Measurements from ENCODE around the gene FAM181B. TPM values are rescaled to one million over a fixed set of nuclear protein-coding genes. Genes with fewer than 3 reads are reported as not detected.
A peak's percentile ranks its signal among the peaks of the same experiment; 100 is the strongest.

Gene FAM181B
- total RNA-seq, 1 experiment from 2014 or later = 0.44 TPM

- Histone ChIP-seq H3K14ac (ENCODE audit: insufficient read depth, low read length) (no peak overlapping the region), H3K4me1 (ENCODE audit: insufficient read depth, low read length) (no peaks in the 10 kb centered on the region), H2BK120ac (ENCODE audit: low read depth, low read length, poor library complexity, severe bottlenecking) (no peak overlapping the region), H2BK12ac (ENCODE audit: insufficient read length, low read depth, low read length) (no peak overlapping the region), H4K8ac (replicated peaks; ENCODE audit: insufficient read length, low read depth, low read length) (no peak overlapping the region), H3K27ac (ENCODE audit: insufficient read length, low read depth, low read length) (no peak overlapping the region), H2BK5ac (ENCODE audit: insufficient read length, low read length) (no peak overlapping the region), H3K9ac (ENCODE audit: extremely low read depth, insufficient read length, low read length) (no peak overlapping the region), H2AFZ (ENCODE audit: low read length) (no peak overlapping the region), H3K4ac (ENCODE audit: low read depth, low read length) (no peak overlapping the region), H3K23ac (ENCODE audit: insufficient read length, low read depth, low read length) (no peak overlapping the region), H4K91ac (ENCODE audit: insufficient read length, low read depth, low read length) (no peak overlapping the region), H2AK5ac (ENCODE audit: insufficient read length, low read length) (no peak overlapping the region), H3K27me3 (ENCODE audit: insufficient read depth, low read length) (no peaks in the 10 kb centered on the region), H3K18ac (ENCODE audit: insufficient read length, low read depth, low read length) (no peak overlapping the region), H3T11ph (ENCODE audit: low read length) (no peak overlapping the region), H3K56ac (ENCODE audit: insufficient read length, low read depth, low read length) (no peak overlapping the region), H3K23me2 (ENCODE audit: insufficient read length, low read depth, low read length, poor library complexity, severe bottlenecking) (no peaks in the 10 kb centered on the region), H3K4me2 (ENCODE audit: insufficient read depth, insufficient read length, low read length) (no peak overlapping the region), H4K20me1 (ENCODE audit: control insufficient read depth, insufficient read depth, insufficient read length) (no peaks in the 10 kb centered on the region), H4K5ac (ENCODE audit: insufficient read length, low read depth, low read length) (no peak overlapping the region), H2BK15ac (ENCODE audit: low read depth, low read length) (no peak overlapping the region), H3K9me3 (ENCODE audit: control insufficient read depth, low read depth, low read length) (no peaks in the 10 kb centered on the region), H2BK20ac (ENCODE audit: low read depth, low read length, poor library complexity, severe bottlenecking) (no peak overlapping the region), H3K79me2 (ENCODE audit: insufficient read depth, low read length) (no peaks in the 10 kb centered on the region), H3K79me1 (ENCODE audit: insufficient read depth, low read depth, low read length, poor library complexity, severe bottlenecking) (no peaks in the 10 kb centered on the region)
- peak; percentile 89 for TF ChIP-seq CTCF (conservative IDR thresholded peaks at IDR 0.05)
- H3K4me1 Mint-ChIP-seq = peaks cover 7 to 8% of the 10 kb centered on the region in 2 experiments
- no peak overlapping the region for H3K4me3 Mint-ChIP-seq
- H3K36me3 Mint-ChIP-seq (ENCODE audit: insufficient read depth in 1 of 3, low read depth in 3 of 3) = no peaks in the 10 kb centered on the region
- peaks cover 0 to 2% of the 10 kb centered on the region in 2 experiments; a peak in 2 of 5 replicates for H3K9me3 Mint-ChIP-seq
- no CpG with 5 or more reads among the region's 3 CpGs for WGBS (ENCODE audit: extremely low coverage, insufficient read length, low lambda C conversion rate)
- H3K27me3 Mint-ChIP-seq (ENCODE audit: low read depth) = no peaks in the 10 kb centered on the region
- DNase-seq = peak; percentile 72
- no peak overlapping the region for H3K27ac Mint-ChIP-seq
Observed at GRCh38 chr11:82775736-82776346, 42.2 kb upstream of the FAM181B start.

All from H9 (cell line).